ENCODE results near the gene PPFIBP2. TPM values are rescaled to one million over a fixed set of nuclear protein-coding genes. Genes with fewer than 3 reads are reported as not detected.

PPFIBP2 gene
- polyA plus RNA-seq, 4 donors: 44.6 to 73.6 (median 48.5) TPM

- no peak for DNase-seq (ENCODE audit: low read depth in 4 of 4, low spot score in 3 of 4)
Measured at GRCh38 chr11:7593481-7593880, 79.7 kb downstream of the PPFIBP2 start.

GRCh38 chr11:7595016-7595866 is 81.4 kb downstream of the PPFIBP2 start:
- no peak for DNase-seq (ENCODE audit: low read depth in 4 of 4, low spot score in 3 of 4)

GRCh38 chr11:7595951-7596350 is 82.2 kb downstream of the PPFIBP2 start:
- no peak for DNase-seq (ENCODE audit: low read depth in 4 of 4, low spot score in 3 of 4)

DNA sequence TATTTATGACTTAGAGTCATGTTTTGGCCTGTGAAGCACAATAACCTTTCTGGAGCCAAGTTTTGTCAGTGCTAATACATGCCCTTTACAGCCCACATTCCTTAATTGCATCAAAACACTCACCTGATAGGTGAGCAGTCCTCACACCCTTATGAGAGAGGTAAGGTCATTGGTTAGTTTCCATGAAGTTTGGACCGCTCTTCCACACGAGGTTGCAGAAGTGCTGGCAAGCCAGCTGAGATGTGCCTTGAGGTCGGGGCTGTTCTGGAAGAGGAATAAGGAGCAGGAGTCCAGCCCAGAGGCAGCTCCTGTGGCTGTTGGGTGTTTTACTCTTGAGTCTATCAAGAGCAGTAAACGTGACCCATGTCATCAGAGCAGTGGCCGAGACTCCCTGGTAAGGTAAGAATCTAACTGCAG is 83.2 kb downstream of the PPFIBP2 start:
- no peak for DNase-seq (ENCODE audit: low read depth in 4 of 4, low spot score in 3 of 4)

GRCh38 chr11:7597620-7598019 is 83.8 kb downstream of the PPFIBP2 start:
- peak in 1 of 4 donors; percentile 75 for DNase-seq (ENCODE audit: low read depth in 4 of 4, low spot score in 3 of 4)

GRCh38 chr11:7599209-7599608 is 85.4 kb downstream of the PPFIBP2 start:
- DNase-seq (ENCODE audit: low read depth in 4 of 4, low spot score in 3 of 4): no peak

DNA sequence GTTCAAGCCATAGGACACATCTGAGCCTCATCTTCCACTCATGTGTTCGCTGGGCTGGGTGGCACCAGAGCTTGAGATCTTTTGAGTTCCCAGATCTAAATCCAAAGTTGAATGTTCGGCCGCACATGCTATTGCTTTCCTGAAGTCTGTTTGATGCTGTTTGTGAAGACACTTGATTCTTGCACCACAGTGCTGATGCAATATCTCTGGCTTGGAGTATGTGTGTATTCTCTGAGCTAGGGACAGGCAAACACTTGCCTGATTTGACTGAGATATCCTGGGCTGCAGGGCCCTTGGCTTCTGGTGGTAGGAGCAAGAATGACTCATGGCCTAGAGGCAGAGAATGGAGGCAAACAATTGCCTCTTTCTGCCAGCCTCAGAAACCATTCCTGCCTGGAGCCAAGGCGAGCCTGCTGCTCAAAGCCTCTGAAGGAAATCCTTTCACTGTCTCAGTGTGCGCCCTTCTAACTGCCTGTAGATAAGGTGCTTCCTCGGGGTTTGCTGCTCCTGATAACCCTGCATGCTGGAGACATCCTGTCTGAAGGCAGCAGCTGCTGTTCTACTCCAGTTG is 86.5 kb downstream of the PPFIBP2 start:
- no peak for DNase-seq (ENCODE audit: low read depth in 4 of 4, low spot score in 3 of 4)

- no peak for DNase-seq (ENCODE audit: low read depth in 4 of 4, low spot score in 3 of 4)
Measured at GRCh38 chr11:7603031-7603781, 89.4 kb downstream of the PPFIBP2 start.

GRCh38 chr11:7604331-7604955 is 90.6 kb downstream of the PPFIBP2 start:
- no peak for DNase-seq (ENCODE audit: low read depth in 4 of 4, low spot score in 3 of 4)

DNA sequence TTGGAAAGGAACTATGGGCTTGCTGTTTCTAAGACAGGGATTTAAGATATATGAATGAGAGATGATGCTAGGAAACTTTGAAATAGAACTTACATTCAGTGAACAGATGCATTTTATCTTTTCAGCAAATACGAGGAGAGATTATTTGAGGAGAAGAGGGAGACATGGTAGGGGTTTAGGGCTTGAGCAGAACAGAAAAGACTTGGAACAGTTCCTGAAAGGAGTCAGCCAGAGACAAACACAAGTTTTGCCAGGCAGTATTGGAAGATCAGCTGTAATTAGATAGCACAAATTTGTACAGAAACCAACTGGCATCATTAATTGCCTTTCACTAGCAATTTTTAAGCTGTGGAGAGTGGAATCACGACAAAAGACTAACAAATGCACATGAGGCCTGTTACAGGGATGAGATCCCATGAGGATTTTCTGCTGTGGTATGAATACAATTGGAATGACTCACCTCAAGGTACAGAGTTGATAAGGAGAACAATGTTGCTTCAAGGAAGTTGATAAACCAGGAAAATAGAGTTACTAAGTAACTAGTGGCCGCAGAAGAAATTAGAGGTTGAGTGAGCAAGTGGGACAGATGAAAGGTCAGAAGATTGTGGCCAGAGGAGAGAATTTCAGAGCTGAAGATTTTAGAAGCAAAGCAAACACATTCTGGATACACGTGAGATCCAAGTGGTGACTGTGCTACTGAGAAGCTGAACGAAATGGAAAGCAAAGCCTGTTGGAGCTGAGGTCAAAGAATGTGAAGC is 91.6 kb downstream of the PPFIBP2 start:
- DNase-seq (ENCODE audit: low read depth in 4 of 4, low spot score in 3 of 4): no peak

DNA sequence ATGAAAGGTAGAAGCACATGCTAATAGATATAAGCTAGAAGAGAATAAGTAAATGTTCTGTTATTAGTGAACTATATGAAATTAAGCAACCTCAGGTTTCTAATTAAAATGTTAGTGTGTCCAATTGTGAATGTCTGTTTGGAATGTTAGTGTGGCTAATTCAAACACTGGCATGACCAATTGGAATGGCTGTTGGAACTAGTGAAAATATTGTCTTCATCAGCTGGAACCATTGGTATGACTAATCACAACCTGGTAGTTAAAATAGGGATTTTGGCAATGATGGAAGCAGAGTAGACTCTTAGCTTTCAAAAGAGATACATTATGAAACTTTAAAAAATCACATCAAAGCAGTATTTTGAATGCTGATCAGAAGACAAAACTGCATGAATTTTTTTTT is 92.7 kb downstream of the PPFIBP2 start:
- DNase-seq (ENCODE audit: low read depth in 4 of 4, low spot score in 3 of 4): no peak

- DNase-seq (ENCODE audit: low read depth in 4 of 4, low spot score in 3 of 4): no peak
Measured at GRCh38 chr11:7609015-7609414, 95.2 kb downstream of the PPFIBP2 start.

DNA sequence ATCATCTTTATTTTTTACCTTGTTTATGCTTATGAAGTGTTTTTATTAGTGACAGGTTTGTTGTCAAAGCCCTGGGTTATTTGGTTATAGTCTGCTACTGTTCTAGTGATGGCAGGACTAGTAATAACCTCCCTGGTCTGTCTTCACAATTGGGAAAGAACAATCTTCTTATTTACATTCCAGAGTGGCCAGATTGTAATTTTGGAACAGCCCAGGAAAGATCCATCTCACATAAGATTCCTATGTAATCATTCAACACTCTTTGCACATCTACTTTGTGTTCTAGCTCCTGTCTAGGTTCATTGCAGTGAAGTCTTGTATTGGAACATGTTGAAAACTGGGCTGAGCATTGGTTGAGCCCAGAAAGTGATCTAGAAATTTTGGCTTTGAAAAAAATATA is 95.7 kb downstream of the PPFIBP2 start:
- no peak for DNase-seq (ENCODE audit: low read depth in 4 of 4, low spot score in 3 of 4)

GRCh38 chr11:7610393-7610792 is 96.6 kb downstream of the PPFIBP2 start:
- DNase-seq (ENCODE audit: low read depth in 4 of 4, low spot score in 3 of 4): no peak

DNA sequence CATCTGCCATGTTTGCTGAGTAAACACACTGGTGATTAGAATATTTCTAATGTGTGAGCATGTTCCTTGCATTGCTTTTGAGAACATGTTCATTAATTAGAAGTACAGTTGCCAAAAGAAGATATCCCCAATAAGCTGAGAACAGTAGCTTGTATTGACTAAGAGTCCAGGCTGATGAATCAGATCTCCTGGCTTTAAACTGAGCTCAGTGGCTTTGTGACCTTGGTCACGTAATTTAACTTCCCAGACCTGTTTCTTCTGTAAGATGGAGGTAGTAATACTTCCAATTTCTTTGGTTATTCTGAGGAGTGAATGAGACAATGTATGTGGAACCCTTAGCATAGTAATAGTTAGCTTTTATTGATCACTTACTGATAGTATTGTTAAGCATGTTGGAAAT is 97.6 kb downstream of the PPFIBP2 start:
- no peak for DNase-seq (ENCODE audit: low read depth in 4 of 4, low spot score in 3 of 4)

GRCh38 chr11:7612056-7612660 is 98.4 kb downstream of the PPFIBP2 start:
- no peak for DNase-seq (ENCODE audit: low read depth in 4 of 4, low spot score in 3 of 4)

DNA sequence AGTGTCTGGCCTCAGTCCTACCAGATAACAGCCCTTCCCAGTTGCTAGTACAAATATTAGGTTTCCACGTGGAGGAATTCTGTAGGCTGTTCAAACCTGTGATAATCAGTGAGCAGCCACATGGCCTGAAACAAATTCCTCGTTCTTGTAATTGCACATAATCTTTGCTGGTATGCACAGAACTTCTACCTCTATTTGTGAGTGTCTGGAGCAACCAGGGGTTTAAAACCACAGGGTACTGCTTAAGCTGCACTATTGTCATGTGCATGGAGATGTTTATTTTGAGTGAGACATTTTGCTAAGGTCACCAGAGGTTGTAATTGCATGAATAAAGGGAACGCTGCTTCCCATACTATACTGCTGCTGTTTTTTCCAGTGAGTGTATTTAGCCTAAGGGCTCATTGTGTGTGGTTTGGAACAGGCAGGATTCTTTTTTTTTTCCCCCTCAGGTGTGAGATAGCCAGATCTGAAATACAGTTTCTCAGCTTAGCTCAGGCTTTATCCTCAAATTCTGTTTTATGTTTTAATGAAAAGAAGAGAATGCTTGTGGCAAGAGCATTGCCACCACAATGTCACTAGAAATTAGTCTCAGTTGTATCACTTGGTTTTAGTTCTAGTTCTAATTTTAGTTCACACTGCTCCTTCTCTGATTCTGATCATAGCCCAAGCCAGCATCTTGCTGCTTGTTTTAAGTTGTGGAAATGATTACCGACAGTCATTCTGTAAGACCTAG is 99.0 kb downstream of the PPFIBP2 start:
- DNase-seq (ENCODE audit: low read depth in 4 of 4, low spot score in 3 of 4): no peak

DNA sequence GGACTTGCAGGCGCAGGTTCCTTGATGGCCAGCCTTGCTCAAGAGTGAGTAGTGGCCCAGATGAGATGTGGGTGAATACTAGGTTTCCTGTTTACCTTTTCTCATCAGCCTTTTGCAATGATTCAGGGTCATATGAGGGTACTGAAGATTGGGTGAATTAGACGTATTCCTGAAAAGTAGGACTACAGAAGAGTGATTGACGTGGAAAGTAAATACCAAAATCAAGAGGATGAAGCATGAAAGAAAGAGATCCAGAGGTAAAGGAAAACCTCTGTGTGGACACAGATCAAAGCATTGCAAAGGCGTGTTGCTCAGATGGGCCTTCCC is 99.6 kb downstream of the PPFIBP2 start:
- DNase-seq (ENCODE audit: low read depth in 4 of 4, low spot score in 3 of 4): no peak

- DNase-seq (ENCODE audit: low read depth in 4 of 4, low spot score in 3 of 4): no peak
Measured at GRCh38 chr11:7614656-7615055, 100.9 kb downstream of the PPFIBP2 start.

All from right renal pelvis (tissue), 4 donors.